ENCODE measurements around the gene TBC1D24.

DNA sequence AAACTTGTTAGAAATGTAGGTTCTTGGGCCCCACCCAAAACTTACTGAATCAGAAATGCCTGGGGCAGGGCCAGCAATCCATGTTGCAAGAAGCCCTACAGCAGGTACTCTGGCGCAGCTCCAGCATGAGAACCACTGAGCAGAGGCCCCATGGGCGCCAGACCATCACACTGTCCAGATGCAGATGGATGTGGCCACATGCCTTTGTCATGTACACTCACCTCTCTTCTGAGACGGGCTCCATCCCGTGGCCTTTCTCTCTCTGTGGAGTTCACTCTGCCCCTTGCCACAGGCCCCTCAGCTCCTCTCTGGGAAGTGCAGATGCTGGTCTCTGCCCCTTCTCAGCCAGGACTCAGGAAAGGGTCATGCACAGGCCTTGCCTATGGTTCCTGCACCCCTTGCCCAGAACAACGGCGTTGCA, 48.0 kb upstream of the TBC1D24 start:
- TF ChIP-seq POLR2A (IDR thresholded peaks at IDR 0.05): no peak
- TF ChIP-seq, protein P1, sequence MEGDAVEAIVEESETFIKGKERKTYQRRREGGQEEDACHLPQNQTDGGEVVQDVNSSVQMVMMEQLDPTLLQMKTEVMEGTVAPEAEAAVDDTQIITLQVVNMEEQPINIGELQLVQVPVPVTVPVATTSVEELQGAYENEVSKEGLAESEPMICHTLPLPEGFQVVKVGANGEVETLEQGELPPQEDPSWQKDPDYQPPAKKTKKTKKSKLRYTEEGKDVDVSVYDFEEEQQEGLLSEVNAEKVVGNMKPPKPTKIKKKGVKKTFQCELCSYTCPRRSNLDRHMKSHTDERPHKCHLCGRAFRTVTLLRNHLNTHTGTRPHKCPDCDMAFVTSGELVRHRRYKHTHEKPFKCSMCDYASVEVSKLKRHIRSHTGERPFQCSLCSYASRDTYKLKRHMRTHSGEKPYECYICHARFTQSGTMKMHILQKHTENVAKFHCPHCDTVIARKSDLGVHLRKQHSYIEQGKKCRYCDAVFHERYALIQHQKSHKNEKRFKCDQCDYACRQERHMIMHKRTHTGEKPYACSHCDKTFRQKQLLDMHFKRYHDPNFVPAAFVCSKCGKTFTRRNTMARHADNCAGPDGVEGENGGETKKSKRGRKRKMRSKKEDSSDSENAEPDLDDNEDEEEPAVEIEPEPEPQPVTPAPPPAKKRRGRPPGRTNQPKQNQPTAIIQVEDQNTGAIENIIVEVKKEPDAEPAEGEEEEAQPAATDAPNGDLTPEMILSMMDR (IDR thresholded peaks at IDR 0.05): no peak

Data from heart left ventricle (tissue), 13 donors.